GM21619 (cell line): ENCODE results near the gene UCP2.
"Not testable (repeated sequence)": the region's sequence is repeated elsewhere in the genome, so short reads cannot be mapped to it uniquely, and the experiment has no call there.

Experiments
- ATAC-seq: cut with Tn5 transposase; IDR thresholded peaks from one replicate; pipeline ENCODE4 v1.9.1; 2021; ENCODE audit not compliant: unreplicated experiment

The UCP2 gene

DNA sequence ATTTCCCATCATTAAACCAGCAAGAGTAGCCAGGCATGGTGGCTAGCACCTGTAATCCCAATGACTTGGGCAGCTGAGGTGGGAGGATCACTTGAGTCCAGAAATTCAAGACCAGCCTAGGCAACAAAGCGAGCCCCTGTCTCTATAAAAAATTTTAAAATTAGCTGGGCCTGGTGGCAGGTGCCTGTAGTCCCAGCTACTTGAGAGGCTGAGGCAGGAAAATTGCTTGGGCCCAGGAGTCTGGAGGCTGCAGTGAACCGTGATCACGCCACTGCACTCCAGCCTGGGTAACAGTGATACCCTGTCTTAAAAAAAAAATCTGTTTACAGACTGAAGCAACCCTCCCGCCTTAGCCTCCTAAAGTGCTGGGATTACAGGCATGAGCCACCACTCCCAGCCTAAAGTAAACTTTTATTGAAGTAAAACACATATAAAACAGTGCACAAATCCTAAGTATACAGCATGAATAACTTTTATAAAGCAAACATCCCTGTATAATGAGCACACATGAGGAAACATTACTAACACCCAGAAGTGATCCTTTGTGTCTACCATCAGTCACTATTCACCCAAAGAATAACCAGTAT lies 13.6 kb upstream of the UCP2 start:
- no peak for ATAC-seq

- ATAC-seq = peak; percentile 32
Measured at GRCh38 chr11:73995731-73996130, 13.1 kb upstream of the UCP2 start.

GRCh38 chr11:73995247-73995646 lies 12.6 kb upstream of the UCP2 start:
- peak; percentile 51 for ATAC-seq

GRCh38 chr11:73991471-73992006 lies 8.9 kb upstream of the UCP2 start:
- ATAC-seq = no peak

DNA sequence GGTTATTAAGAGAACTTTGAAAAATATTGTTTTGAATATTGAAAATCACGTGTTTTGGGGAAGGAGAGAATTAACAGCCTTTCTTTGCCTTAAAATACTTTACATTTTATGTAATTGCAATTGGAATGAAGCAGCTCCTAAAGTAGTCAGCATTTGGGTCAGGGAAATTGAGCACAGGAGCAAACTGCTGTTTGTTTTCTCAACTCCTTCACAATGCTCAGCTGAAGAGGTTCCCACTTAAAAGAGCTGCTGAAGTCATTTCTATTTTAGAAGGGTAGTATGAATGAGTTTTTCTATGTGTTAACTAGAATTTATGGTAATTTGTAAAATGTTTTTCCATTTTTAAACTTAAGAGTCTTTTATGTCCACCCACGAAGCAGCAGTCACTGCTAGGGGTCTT lies 8.1 kb upstream of the UCP2 start:
- ATAC-seq = no peak

DNA sequence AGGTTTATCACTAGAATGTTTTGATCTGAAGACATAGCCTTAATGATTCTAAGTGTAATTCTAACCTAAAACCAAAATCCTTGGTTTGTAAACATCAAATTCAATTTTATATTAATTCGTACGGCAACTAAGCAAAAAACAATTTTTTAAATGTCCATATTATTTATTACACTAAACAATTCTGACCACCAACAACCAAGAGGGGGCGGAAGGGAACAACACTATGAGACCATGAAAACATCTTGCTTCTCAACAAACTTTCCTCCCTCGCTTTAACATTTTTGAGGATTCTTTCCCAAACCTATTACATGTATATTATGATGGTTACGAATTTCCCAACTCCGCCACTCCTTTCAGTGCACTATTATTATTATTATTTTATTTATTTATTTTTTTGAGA lies 6.5 kb upstream of the UCP2 start:
- no peak for ATAC-seq

- ATAC-seq = no peak
Measured at GRCh38 chr11:73988227-73988626, 5.6 kb upstream of the UCP2 start.

DNA sequence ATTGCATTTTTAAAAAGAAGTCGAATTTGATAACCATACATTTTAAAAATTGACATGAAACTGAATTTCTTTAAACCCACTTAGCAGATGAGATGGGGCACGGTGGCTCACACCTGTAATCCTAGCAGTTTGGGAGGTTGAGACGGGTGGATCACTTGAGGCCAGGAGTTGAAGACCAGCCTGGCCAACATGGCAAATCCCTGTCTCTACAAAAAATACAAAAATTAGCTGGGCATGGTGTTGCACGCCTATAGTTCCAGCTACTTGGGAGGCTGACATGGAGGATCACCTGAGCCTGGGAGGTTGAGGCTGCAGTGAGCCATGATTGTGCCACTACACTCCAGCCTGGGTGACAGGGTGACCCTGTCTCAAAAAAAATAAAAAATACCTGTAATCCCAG lies 3.0 kb upstream of the UCP2 start:
- ATAC-seq = not testable (repeated sequence)

DNA sequence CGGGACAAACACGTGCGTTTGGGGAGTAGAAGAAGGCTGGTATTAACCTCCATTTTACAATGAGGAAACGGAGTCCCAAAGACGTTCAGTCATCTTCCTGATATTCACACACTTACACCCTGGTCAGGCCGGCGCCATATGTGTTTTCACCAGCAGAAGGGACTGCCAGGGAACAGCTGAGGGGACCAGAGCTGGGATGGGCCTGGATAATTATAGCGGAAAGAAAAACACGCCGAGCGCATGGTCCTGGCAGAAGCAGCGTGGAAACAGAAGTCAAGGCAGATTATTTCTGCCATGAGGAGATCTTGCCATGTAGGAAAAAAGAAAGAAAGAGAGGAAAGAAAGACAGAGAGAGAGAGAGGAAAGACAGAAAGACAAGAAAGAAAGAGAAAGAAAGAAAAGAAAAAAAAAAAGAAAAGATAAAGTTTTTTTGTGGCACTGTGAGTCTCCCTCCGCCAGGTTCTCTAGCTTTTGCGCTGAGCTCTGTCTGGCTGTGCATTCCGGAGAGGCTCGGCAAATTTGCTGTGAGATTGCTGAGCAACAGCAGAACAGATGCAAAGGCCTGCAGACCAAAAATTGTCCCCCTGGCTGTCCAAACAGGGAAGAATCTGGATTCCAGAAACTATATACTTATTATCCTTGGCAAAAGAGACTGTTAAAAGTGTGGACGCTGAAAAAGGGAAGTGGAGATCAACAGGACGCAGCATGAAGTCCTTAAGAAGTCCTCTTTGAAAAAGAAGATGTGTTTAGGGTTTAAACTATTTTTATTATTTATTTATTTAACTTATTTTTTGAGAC lies 1.3 kb upstream of the UCP2 start:
- ATAC-seq = no peak

DNA sequence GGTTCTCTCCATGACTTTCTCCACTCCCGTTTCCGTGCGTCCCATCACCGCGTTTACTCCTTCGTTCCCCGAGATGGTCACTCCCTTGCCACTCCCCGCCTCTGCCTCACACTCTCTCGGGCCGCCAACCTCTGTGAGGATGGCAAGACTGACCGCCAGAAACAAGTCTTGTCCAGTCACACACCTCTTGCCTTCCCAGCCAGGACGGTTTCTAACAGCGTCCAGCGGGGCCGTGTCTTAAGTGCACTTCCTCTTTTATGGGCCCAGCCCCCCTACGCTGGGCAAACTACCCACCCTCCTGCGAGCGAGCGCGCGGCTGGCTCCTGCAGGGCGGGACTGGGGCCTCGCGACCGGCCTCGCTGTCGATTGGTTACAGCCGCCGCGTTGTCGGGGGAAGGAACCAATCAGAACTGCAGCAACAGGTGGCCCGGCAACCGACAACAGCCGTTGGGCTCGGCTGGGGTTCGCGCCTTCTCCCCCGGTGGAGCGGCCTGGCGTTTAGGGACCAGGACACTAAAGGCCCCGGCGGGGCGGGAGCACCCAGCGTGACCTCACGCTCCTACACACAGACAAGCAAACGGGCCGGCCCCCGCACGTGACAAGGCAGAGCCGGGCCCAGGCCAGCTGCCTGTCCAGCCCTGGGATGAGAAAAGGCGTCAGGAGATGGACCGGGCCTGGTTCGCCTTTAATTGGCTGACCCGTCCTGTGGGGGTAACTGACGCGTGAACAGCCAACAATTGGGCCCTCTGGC lies 522 bp upstream of the UCP2 start:
- peak; percentile 69 for ATAC-seq

- ATAC-seq = no peak
Measured at GRCh38 chr11:73981051-73981805, 1.4 kb downstream of the UCP2 start.

DNA sequence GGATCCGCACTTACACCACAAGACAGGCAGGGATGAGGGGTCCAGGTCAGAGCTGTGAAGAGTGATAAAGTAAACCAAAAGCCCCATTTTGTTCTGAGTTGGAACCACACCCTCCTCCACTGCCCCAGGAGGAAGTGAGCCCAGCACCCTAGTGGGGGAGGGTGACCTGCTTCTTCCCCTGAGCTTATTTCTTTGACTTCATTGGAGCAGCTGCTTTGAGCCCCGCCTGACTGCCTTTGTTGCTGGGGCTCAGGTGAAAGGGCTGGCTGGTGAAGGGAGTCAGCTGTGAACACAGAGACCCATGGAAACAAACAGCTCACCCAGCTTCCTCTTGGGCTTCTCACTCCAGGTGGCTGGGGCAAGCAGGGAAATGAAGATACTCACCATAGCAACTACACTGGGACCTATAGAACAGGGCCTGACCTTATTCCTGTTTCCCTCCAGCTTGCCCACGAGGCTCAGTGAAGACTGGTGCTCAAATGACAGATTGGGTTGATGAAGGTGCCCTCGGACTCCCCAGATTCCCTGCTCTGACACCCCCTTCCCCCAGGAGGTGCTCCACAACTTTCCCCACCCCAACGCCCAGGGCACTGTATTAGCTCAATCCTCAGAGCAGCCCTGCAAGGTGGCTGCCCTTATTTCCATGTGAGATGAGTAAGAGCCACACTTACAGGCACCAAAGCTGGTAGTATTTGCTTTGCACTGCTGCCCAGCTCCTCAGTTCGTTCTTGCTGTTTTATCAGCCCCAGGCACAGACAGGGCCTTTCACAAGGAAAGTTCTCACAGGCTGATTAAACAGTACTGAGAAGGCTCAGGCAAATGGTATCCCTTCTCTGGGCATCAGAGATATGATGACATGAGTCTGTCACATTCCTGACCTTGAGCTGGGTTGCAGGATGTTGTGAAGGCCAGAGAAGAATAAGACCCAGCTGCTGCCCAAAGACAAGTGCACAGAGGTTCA lies 2.4 kb downstream of the UCP2 start:
- ATAC-seq = peak; percentile 38

GRCh38 chr11:73978576-73979086 lies 4.0 kb downstream of the UCP2 start:
- ATAC-seq = no peak

DNA sequence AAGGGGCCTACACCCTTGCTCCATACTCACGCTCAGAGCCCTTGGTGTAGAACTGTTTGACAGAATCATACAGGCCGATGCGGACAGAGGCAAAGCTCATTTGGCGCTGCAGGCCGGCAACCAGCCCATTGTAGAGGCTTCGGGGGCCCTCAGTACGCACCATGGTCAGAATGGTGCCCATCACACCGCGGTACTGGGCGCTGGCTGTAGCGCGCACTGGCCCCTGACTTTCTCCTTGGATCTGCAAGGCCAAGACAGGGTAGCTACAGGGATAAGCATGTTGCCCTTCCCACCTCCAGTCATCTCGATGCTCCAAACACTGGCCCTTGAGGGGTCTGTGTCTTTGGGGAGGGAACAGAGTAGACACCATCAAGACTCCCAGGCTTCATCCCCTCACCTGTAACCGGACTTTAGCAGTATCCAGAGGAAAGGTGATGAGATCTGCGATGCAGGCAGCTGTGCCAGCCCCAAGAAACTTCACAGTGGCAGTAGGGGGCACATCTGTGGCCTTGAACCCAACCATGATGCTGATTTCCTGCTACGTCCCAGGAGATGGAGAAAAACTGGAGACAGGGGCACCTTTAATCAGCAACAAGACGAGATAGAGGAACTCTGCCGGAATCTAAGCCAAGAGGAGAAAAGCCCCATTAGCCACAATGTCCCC lies 4.7 kb downstream of the UCP2 start:
- ATAC-seq = no peak

GRCh38 chr11:73976451-73977151 lies 6.0 kb downstream of the UCP2 start:
- ATAC-seq = no peak

GRCh38 chr11:73975479-73975757 lies 7.2 kb downstream of the UCP2 start:
- ATAC-seq = no peak

GRCh38 chr11:73974604-73975478 lies 7.8 kb downstream of the UCP2 start:
- no peak for ATAC-seq
